Raji (cell line): ENCODE results near the gene LRRC17.

ENCODE experiments used
- POLR2A ChIP-seq: IDR thresholded peaks from 2 replicates; pipeline ENCODE4 v1.6.1; 2011; ENCODE audit warnings: low read depth, low read length, control low read depth; ENCODE audit not compliant: insufficient read depth

The LRRC17 gene, protein sequence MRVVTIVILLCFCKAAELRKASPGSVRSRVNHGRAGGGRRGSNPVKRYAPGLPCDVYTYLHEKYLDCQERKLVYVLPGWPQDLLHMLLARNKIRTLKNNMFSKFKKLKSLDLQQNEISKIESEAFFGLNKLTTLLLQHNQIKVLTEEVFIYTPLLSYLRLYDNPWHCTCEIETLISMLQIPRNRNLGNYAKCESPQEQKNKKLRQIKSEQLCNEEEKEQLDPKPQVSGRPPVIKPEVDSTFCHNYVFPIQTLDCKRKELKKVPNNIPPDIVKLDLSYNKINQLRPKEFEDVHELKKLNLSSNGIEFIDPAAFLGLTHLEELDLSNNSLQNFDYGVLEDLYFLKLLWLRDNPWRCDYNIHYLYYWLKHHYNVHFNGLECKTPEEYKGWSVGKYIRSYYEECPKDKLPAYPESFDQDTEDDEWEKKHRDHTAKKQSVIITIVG

DNA sequence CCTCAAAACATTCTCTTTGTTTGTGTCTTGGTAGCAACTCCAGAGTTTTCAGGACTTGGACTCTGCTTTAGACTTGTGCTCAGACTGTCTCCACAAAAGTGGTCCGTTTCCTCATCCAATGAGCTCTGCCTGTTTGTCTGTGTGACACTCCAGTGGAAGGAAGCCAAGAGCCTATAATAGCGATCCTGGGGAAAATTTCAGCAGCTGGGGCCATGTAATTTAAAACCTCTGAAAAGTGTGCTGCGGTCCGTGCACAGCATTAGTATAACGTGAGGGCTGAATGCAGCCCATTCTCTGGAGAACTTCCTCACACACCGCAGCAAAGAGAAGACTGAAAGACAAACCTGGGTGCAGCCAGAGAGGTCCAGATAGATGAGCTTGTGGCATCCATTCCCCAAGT lies at the start of gene LRRC17:
TSS of gene LRRC17 (plus strand) at position 259 of the 400 bp plus-strand sequence. CDS start 20,914 bp downstream, outside the sequence.
- no peak for TF ChIP-seq POLR2A

DNA sequence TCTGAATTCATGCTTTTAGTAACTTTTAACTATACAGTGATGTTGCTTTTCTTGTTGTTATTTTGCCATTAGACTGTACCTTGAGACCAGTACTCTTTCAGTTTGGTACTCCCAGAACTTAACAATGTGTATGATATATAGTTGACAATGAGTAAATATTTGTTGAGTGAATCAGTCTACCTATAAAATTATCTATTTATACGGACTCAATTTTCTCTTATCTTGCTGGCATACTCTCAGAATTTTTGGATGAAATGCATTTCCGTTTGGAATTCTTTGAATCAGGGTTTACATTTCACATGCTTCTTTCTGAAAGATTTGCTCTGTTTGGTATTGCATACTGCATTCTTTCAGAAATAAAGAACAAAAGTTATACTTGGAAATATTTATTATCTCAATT lies 47.8 kb upstream of the LRRC17 start:
- TF ChIP-seq POLR2A = no peak

DNA sequence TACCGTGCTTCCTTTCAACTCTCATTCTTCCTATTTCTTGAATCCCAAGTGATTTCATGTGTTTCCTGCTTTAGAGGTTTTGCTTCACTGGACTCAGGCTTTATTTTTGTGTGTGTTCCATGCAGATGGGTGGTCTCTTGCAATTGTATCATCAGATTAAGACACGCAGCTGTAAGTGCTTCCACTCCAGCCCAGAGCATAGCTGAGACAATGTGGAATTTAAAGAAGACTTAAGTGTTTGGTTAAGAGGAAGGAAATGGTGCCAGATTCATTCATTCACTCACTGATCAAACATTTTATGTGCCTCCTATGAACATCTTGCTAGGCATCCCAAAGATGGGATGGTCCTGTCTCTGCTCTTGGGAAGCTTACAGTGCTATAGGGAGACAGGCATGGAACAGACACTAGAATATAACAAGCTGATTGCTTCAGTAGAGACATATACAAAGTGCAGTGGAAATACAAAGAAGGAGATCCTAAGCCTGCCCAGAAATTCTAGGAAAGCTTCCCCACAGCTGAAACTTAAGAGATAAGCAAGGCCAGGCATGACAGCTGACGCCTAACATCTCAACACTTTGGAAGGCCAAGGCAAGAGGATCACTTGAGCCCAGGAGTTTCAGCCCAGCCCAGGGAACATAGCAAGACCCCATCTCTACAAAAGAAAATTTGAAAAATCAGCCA lies 46.1 kb upstream of the LRRC17 start:
- TF ChIP-seq POLR2A = no peak

DNA sequence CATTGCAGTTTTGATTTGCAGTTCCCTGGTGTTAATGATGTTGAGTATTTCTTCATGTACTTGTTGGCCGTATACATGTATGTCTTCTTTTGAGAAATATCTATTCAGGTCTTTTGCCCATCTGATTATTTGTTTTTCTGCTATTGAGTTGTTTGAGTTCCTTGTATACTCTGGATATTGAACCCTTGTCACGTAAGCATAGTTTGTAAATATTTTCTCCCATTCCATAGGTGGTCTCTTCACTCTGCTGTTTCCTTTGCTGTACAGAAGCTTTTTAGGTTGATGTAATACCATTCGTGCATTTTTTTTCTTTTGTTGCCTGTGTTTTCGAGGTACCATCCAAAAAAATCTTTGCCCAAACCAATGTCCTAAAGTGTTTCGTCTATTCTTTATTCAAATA lies 43.6 kb upstream of the LRRC17 start:
- TF ChIP-seq POLR2A = no peak

DNA sequence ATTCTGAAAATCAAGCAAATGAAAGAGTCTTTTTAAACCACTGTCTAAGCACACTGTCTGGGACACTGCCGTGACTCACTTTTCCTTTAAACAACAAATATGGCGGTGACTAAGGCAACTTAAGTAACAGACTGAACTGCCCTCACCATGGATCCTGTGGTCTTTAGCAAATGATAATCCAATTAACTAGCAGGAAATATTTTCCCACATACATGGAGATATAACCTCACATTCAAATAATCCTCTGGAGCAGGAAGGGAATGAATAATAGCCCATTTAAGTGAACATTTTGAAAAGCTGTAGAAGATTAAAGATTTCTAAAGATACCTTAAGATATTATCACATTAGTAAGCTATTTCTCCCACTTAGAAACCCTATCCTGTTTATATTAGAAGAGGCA lies 40.3 kb upstream of the LRRC17 start:
- TF ChIP-seq POLR2A = no peak

DNA sequence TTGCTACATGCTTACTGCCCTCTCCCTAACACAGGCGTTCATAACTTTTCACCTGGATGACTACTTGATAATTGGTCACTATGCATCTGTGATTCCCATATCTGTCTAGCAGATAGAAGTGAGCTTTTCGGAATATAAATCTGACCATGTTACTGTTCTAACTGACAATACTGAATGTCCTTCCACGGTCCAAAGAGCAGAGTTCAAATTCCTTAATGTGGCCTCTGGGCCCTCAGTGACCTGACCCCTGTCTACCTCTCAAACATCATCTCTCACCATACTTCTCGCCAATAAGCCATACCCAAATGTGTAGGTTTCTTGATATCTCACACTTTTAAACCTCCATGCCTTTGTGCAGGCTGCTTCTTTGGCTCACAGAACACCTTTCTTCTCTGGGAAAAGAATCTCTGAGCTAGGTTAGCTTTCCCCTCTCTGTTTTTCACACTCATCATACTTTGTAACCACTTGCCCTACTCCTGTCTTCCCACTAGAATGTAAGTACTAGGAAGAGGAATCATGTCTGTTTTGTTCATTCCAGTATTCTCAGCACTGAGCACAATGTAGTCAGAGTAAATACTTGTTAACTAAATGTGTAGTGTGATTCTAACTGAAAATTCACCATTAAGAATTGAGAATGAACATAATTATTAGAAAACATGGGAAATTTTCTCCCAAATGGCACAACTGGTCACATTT lies 39.2 kb upstream of the LRRC17 start:
- no peak for TF ChIP-seq POLR2A

DNA sequence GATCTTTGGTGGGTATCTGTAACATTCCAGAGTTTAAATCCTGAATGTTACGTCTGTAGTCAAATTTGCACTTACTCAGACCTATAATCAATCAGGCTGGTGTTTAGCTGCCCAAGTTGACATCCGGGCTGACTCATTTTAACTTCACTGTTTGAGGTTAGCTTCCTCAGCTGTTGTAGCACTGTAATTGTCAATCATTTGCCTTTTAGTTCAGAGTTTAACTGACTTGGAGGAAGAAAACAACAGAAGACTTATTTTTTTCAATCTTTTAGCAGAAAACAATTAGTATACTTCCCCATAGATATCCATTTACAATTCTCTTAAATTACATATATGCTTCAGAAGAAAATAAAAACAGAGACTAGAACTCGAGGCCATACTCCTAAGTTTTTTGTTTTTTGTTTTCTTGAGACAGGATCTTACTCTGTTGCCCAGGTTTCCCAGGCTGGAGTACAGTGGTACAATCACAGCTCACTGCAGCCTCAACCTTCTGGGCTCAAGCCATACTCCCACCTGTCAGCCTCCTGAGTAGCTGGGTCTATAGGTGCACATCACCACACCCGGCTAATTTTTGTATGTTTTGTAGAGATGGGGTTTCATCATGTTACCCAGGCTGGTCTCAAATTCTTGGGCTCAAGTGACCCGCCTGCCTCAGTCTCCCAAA lies 38.5 kb upstream of the LRRC17 start:
- no peak for TF ChIP-seq POLR2A

DNA sequence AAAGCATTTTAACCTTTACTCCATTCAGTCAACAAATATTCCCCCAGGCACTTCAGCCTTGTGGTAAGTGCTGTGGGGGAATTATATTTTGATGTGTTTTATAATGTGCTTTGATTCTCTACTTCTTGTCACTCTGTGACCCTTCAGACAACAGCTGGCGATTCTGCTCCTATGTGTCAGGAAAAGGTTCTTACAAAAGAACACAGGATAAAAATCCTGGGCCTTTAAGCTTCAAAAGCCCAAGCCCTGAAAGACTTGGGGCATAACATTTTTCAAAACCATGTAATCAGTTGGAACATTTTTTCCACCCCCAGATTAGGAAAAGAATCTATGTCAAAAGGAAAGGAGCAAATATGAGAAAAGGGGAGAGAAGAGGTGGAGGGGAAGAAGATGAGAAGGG lies 37.8 kb upstream of the LRRC17 start:
- TF ChIP-seq POLR2A = no peak

DNA sequence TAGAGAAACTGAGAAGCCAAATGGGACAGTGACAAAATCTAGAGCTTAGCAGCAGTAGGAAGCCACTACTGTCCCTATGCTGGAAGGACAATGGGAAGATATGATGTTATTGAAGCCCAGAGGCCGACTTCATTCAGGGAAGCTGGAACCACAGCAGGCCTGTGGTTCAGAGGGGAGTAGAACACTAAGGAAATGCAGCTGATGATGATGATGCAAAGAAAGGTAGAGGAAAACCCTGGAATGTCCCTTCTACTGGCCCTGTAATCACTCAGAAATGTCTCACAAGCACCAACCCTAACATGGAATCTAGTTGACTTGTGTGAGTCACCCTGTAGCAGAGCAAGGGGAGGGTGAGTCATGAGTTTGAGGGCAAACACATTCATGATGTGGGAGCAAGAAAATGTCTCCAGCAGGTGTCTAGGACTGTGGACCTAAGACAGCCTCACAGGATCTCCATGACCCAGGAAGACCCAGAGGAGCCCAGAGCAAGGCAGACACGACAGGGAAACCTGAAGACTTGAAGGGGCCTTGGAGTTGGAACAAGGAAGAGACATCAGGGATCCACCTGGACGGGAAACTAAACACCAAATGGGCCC lies 37.0 kb upstream of the LRRC17 start:
- no peak for TF ChIP-seq POLR2A

DNA sequence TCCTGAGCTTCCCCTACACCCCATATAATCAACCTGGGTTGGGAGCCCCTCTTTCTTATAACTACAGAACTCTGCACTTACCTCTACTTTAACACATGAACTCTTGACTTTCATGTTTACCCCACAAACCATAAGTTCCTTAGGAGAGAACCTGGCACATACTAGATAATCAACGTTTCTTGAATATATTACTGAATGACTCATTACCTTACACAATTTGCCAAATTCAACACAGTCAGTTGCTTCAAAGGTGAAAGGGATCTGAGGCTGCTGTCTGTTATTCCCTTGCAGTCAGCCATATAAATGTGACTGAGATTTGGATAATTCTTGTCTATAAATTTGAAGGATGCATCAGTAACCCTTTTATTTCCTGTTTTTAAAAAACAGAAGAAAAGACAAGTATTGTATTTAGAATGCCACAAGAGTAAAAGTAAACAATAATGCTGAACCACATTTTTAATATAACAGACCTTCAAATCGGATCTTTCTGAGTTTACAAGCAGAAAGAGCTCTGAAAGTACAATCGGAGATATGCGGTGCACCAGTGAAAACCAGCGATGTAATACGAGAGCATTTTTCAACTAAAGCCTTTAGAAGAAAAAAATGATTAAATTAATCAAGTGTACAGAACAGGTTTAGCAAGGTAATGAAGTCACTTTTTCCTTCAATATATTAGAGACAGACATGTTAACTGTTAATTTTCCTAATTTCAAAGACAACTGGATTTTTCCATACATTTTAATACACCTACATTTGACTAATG lies 29.5 kb upstream of the LRRC17 start:
- TF ChIP-seq POLR2A = no peak

DNA sequence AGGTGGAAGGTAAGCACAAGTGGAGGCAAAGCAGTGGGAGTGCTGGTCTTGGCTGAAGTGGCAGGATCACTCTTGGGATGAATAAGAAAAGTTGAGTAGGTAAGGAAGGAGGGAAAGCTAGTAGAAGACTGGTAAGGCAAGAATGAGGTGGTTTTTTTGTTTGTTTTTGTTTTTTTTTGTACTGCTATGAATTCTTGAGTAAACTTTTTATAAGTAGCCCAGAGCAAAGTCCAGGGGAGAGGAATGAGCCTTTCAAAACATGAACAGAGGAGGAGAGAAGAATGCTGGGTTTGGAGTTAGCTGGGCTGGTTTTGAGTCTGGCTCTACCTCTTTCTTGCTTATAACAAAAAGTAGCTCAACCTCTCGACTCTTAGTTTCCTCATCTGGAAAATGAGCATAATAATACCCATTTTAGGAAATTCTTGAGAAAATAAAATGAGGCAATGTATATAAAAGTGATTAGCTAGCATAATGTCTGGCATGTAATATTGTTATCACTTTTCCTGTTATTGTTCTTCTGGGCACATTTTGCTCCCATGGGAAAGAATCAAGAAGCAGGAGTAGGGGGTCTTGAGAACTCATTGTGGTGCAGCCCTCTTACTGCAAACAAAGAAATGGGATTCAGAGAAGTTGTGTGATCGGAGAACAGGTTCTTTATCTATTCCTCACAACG lies 24.1 kb upstream of the LRRC17 start:
- no peak for TF ChIP-seq POLR2A

DNA sequence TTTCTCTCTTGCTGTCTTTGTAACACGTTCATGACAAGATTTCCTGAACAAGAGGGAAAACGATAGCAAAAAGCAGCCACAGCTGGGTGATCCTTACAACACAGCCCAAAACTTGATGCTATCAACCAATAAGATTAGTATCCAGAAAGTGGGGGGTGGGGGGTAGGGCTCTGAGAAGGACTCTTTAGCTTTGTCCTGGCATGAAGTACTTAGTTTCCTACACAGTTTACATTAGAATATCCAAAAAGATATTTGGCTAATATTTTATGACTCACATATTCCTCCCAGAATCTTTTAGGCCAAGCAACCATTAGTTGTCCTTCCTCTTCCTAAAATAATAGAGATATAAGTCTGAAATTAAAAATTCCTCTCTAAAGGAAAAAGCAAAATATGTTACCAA lies 22.9 kb upstream of the LRRC17 start:
- TF ChIP-seq POLR2A = no peak

DNA sequence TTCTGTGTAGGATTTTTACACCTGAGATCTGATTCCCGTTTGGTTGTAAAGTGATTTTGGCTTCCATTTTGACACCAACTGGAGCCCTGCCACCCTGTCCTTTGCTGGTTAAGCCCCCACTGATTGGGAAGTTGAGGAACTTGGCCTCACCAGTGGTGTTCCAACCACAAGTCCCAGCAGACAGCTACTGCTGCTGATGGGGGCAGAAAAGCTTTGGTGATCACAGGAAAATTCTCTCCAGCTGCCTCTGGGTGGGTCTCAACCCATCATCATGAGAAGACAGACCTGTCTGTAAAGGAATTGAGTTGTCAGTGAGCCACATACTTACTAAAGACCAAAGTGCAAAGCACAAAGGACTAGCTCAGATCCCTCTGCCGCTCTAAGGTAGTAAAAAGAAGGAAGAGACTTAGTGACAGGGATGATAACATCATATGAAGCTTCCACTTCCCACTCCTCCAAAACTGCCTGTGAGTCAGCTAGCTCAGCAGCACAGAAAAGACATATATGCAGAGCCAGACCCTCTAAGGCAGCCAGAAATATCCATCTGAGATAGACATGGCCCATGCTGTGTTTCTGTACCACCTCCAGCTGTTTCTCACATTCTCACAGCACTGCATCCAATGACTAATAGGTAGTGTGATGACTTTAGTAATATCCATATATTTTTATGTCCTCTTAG lies 22.4 kb upstream of the LRRC17 start:
- TF ChIP-seq POLR2A = no peak

DNA sequence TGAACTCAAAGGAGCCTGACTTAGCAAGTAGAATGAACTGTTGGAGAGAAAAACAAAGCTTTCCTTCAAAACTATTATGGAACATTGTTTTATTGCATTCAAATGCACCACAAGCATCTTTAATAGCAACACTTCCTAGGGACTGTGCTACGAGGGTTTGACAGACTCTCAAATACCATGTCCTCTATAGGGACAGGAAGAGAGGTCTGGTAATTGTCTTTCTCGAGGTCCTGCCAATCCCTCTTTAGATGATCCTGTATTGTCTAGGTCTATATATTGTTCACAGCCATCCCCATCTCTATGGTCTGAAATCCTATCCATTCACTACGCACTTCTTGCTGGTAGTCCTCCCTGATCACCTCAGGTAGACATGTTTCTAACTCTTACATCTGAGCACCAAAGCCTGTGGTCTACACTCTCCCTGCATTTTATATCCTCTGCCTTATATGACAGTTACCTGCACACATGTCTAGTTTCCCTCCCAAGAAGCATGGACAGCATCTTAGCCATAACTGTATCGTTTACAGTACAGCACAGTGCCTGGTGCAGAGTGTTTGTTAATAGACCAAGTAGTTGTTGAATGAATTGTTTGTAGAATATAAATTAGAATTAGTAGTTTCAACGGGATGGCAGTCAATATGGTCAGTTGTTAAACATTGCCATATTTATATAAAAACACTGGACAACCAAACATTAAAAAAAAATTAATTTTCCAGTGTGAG lies 21.7 kb upstream of the LRRC17 start:
- no peak for TF ChIP-seq POLR2A
